ENCODE measurements around the gene TAAR2.
"Not testable (repeated sequence)": the region's sequence is repeated elsewhere in the genome, so short reads cannot be mapped to it uniquely, and the experiment has no call there.

TAAR2 gene

DNA sequence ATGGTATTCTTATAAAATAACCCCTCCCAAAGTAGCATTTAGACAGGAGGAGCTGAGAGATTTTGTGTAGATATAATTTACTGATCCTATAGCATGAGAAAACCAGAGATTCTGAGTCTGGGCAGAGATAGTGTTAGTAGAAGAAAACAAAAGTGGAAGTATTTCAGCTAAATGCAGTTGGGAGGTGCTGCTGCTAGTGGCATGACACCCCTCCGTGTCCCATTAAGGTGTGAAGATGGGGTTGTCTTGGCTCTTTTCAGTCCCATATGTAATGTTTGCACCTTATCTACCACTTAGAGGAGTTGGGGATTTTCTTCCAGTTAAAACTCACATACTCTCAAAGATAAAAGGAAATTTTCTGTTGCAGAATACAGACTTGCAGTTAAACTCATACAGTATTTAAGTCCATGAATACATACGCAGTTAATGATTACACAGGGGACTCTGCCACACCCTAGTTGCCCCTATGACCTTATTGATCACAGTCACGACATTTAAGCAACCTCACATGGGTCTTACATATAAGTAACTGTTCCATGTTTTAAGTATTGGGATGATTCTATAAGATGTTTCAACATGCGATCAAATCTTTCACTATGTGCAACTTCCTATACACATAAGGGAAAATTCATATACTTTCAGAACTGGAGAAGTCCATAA, 11.5 kb downstream of the TAAR2 start:
- intact Hi-C loops (cut with DNase I; ENCODE audit: low total_unique reads), result no loop called here
- H3K9me3 ChIP-seq, result no peaks in the 10 kb centered on the region
- no peak for TF ChIP-seq CTCF (IDR thresholded peaks at IDR 0.05)
- no peak overlapping the region for H3K4me3 ChIP-seq
- no peaks in the 10 kb centered on the region for H3K27me3 ChIP-seq
- no peaks in the 10 kb centered on the region for H3K4me1 ChIP-seq
- no peaks in the 10 kb centered on the region for H3K36me3 ChIP-seq
- DNase-seq, result no peak
- H3K27ac ChIP-seq, result no peak overlapping the region

GRCh38 chr6:132611616-132612015, 12.5 kb downstream of the TAAR2 start:
- Histone ChIP-seq H3K27ac (no peak overlapping the region), H3K36me3 (no peaks in the 10 kb centered on the region), H3K4me1 (no peaks in the 10 kb centered on the region), H3K4me3 (no peak overlapping the region), H3K27me3 (no peaks in the 10 kb centered on the region), H3K9me3 (no peaks in the 10 kb centered on the region)
- no peak for DNase-seq
- intact Hi-C loops (cut with DNase I; ENCODE audit: low total_unique reads), result no loop called here
- TF ChIP-seq CTCF (IDR thresholded peaks at IDR 0.05), result no peak

GRCh38 chr6:132607544-132608233, 16.4 kb downstream of the TAAR2 start:
- intact Hi-C loops (cut with DNase I; ENCODE audit: low total_unique reads), result loop anchor here (5.0 kb wide), 1 partner anchor 285 kb away; no protein-coding TSS in a partner anchor

DNA sequence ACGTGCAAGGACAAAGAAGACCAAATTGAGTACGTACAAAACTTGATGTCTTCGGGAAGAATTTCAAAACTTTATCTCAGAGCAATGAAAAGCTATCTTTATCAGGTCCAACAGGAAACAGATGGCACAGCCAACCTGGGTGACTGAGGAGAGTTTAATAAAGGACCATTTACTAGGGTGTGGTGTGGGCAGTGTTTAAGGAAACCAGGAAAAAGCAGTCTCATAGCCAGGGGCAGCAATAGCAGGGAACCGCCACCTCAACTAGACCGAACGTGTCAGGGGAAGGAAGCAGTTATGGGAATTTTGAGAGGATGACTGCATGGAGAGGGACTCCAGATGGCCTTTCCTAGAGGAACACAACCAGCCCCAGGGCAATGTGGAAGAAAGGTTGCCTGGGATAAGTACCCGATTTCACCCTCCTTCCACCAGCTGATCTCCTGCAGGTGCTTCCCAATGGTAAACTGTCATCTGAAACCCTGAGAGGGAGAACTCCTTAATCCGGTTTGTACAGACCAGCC, 19.4 kb downstream of the TAAR2 start:
- Histone ChIP-seq H3K9me3 (no peaks in the 10 kb centered on the region), H3K36me3 (no peaks in the 10 kb centered on the region), H3K27me3 (peaks cover 0 to 3% of the 10 kb centered on the region in 2 donors), H3K27ac (no peak overlapping the region), H3K4me3 (no peak overlapping the region), H3K4me1 (no peaks in the 10 kb centered on the region)
- no peak for DNase-seq
- TF ChIP-seq CTCF (IDR thresholded peaks at IDR 0.05), result no peak
- intact Hi-C loops (cut with DNase I; ENCODE audit: low total_unique reads), result loop anchor here (5.0 kb wide), 1 partner anchor 288 kb away; no protein-coding TSS in a partner anchor

More at GRCh38 chr6:132607544-132608233, 16.4 kb downstream of the TAAR2 start:
- TF ChIP-seq CTCF (IDR thresholded peaks at IDR 0.05), result no peak
- no peaks in the 10 kb centered on the region for H3K36me3 ChIP-seq
- H3K9me3 ChIP-seq, result no peaks in the 10 kb centered on the region
- H3K27ac ChIP-seq, result no peak overlapping the region
- H3K4me3 ChIP-seq, result no peak overlapping the region
- no peak for DNase-seq
- no peaks in the 10 kb centered on the region for H3K4me1 ChIP-seq
- peaks cover 0 to 3% of the 10 kb centered on the region in 2 donors for H3K27me3 ChIP-seq

GRCh38 chr6:132600900-132601299, 23.2 kb downstream of the TAAR2 start:
- H3K27me3 ChIP-seq; H3K4me3 ChIP-seq; intact Hi-C loops (cut with DNase I; ENCODE audit: low total_unique reads); H3K4me1 ChIP-seq; H3K27ac ChIP-seq; H3K9me3 ChIP-seq; DNase-seq; H3K36me3 ChIP-seq: not testable (repeated sequence)

GRCh38 chr6:132598473-132598872, 25.6 kb downstream of the TAAR2 start:
- H3K36me3 ChIP-seq, result no peaks in the 10 kb centered on the region
- no peaks in the 10 kb centered on the region for H3K9me3 ChIP-seq
- H3K4me1 ChIP-seq, result no peaks in the 10 kb centered on the region
- no peak for DNase-seq
- no peaks in the 10 kb centered on the region for H3K27me3 ChIP-seq
- intact Hi-C loops (cut with DNase I; ENCODE audit: low total_unique reads), result no loop called here
- H3K4me3 ChIP-seq, result no peak overlapping the region
- TF ChIP-seq CTCF (IDR thresholded peaks at IDR 0.05), result no peak
- H3K27ac ChIP-seq, result no peak overlapping the region

Measured in tibial artery (tissue), 4 donors.